Measurements from ENCODE around the gene FCSK. TPM values are rescaled to one million over a fixed set of nuclear protein-coding genes. Genes with fewer than 3 reads are reported as not detected.

FCSK gene
- total and polyA plus RNA-seq, 2 of the 13 experiments (the other 11 are each of a cell fraction or from before 2014, with no cell fraction given) = 9.1 to 19.2 TPM

DNA sequence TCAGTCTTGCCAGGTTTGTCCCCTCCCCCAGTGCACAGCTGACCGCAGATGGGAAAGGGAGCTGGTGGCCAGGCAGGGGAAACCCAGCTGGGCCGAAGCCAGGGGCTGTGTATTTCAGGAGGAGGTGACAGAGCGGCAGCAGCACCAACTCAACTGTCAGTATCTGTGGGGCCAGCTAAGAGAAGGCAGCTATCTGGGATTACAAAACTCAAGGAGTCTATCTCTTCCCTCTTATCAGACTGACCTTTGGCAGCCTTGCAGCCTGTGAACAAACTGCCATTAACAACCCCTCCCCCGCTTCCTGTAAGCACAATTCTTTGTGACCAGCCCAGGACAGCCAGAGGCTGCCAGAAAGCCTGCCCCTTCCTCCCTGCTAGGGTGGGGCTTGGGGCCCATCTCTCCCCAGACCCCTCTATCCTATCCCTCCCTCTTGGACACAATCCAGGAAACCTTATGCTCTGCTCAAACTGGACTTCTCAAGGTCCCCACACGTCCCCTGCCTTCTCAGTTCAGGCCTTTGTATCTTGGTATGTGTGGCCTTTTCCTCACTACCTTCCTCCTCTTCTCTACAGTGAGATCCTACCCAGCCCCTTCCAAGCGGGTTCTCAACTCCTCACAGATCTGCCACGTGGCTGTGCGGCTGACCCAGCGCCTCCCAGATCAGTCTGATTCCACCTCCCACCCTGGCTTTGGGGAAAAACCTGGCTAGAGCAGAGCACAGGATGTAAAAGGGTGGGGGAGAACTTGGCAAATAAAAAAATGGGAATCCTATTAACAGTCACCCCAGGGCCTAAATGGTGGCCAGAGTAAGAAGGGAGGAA, 26.0 kb upstream of the FCSK start (continued):
- TF ChIP-seq, protein P1, sequence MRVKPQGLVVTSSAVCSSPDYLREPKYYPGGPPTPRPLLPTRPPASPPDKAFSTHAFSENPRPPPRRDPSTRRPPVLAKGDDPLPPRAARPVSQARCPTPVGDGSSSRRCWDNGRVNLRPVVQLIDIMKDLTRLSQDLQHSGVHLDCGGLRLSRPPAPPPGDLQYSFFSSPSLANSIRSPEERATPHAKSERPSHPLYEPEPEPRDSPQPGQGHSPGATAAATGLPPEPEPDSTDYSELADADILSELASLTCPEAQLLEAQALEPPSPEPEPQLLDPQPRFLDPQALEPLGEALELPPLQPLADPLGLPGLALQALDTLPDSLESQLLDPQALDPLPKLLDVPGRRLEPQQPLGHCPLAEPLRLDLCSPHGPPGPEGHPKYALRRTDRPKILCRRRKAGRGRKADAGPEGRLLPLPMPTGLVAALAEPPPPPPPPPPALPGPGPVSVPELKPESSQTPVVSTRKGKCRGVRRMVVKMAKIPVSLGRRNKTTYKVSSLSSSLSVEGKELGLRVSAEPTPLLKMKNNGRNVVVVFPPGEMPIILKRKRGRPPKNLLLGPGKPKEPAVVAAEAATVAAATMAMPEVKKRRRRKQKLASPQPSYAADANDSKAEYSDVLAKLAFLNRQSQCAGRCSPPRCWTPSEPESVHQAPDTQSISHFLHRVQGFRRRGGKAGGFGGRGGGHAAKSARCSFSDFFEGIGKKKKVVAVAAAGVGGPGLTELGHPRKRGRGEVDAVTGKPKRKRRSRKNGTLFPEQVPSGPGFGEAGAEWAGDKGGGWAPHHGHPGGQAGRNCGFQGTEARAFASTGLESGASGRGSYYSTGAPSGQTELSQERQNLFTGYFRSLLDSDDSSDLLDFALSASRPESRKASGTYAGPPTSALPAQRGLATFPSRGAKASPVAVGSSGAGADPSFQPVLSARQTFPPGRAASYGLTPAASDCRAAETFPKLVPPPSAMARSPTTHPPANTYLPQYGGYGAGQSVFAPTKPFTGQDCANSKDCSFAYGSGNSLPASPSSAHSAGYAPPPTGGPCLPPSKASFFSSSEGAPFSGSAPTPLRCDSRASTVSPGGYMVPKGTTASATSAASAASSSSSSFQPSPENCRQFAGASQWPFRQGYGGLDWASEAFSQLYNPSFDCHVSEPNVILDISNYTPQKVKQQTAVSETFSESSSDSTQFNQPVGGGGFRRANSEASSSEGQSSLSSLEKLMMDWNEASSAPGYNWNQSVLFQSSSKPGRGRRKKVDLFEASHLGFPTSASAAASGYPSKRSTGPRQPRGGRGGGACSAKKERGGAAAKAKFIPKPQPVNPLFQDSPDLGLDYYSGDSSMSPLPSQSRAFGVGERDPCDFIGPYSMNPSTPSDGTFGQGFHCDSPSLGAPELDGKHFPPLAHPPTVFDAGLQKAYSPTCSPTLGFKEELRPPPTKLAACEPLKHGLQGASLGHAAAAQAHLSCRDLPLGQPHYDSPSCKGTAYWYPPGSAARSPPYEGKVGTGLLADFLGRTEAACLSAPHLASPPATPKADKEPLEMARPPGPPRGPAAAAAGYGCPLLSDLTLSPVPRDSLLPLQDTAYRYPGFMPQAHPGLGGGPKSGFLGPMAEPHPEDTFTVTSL (CRISPR knock-in tag; IDR thresholded peaks at IDR 0.05; ENCODE audit: borderline replicate concordance) = peak; percentile 90
- TF ChIP-seq PHF20 (CRISPR knock-in tag; IDR thresholded peaks at IDR 0.05) (peak; percentile 54), BCL6 (CRISPR knock-in tag; IDR thresholded peaks at IDR 0.05) (peak; percentile 88), SNAI1 (CRISPR knock-in tag; IDR thresholded peaks at IDR 0.05; ENCODE audit: borderline replicate concordance) (no peak), PAF1 (CRISPR knock-in tag; IDR thresholded peaks at IDR 0.05) (no peak), ZNF850 (CRISPR knock-in tag; conservative IDR thresholded peaks at IDR 0.05) (peak; percentile 20; the same call in 1 of the 2 replicates), ELF4 (CRISPR knock-in tag; IDR thresholded peaks at IDR 0.05; ENCODE audit: borderline replicate concordance) (peak; percentile 78; the same call in 1 of the 2 replicates), SUZ12 (IDR thresholded peaks at IDR 0.05; ENCODE audit: low read depth, low read length) (no peak), FOSL2 (CRISPR knock-in tag; IDR thresholded peaks at IDR 0.05) (peak; percentile 70; the same call in 1 of the 2 replicates), RBM39 (IDR thresholded peaks at IDR 0.05; ENCODE audit: low read depth, low read length, poor library complexity, severe bottlenecking) (peak; percentile 97), HMGA1 (CRISPR knock-in tag; conservative IDR thresholded peaks at IDR 0.05) (no peak), ZNF660 (CRISPR knock-in tag; IDR thresholded peaks at IDR 0.05; ENCODE audit: borderline replicate concordance, low read depth) (no peak), RAD51 (IDR thresholded peaks at IDR 0.05; ENCODE audit: borderline replicate concordance) (no peak), EZH2 (conservative IDR thresholded peaks at IDR 0.05; ENCODE audit: low read depth, low read length) (no peak), PCBP1 (IDR thresholded peaks at IDR 0.05; ENCODE audit: borderline replicate concordance, low read depth, low read length) (0 out of 2 replicates have a peak, but pooled peaks have one; percentile 55), HMG20B (CRISPR knock-in tag; conservative IDR thresholded peaks at IDR 0.05) (peak; percentile 76; the same call in 1 of the 2 replicates)
- TF ChIP-seq, protein P2, sequence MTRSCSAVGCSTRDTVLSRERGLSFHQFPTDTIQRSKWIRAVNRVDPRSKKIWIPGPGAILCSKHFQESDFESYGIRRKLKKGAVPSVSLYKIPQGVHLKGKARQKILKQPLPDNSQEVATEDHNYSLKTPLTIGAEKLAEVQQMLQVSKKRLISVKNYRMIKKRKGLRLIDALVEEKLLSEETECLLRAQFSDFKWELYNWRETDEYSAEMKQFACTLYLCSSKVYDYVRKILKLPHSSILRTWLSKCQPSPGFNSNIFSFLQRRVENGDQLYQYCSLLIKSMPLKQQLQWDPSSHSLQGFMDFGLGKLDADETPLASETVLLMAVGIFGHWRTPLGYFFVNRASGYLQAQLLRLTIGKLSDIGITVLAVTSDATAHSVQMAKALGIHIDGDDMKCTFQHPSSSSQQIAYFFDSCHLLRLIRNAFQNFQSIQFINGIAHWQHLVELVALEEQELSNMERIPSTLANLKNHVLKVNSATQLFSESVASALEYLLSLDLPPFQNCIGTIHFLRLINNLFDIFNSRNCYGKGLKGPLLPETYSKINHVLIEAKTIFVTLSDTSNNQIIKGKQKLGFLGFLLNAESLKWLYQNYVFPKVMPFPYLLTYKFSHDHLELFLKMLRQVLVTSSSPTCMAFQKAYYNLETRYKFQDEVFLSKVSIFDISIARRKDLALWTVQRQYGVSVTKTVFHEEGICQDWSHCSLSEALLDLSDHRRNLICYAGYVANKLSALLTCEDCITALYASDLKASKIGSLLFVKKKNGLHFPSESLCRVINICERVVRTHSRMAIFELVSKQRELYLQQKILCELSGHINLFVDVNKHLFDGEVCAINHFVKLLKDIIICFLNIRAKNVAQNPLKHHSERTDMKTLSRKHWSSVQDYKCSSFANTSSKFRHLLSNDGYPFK (CRISPR knock-in tag; IDR thresholded peaks at IDR 0.05; ENCODE audit: borderline replicate concordance) = peak; percentile 56; the same call in 1 of the 2 replicates
- TF ChIP-seq, protein P3, sequence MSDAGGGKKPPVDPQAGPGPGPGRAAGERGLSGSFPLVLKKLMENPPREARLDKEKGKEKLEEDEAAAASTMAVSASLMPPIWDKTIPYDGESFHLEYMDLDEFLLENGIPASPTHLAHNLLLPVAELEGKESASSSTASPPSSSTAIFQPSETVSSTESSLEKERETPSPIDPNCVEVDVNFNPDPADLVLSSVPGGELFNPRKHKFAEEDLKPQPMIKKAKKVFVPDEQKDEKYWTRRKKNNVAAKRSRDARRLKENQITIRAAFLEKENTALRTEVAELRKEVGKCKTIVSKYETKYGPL (CRISPR knock-in tag; IDR thresholded peaks at IDR 0.05) = no peak
- TF ChIP-seq, protein P4, sequence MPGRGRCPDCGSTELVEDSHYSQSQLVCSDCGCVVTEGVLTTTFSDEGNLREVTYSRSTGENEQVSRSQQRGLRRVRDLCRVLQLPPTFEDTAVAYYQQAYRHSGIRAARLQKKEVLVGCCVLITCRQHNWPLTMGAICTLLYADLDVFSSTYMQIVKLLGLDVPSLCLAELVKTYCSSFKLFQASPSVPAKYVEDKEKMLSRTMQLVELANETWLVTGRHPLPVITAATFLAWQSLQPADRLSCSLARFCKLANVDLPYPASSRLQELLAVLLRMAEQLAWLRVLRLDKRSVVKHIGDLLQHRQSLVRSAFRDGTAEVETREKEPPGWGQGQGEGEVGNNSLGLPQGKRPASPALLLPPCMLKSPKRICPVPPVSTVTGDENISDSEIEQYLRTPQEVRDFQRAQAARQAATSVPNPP (CRISPR knock-in tag; IDR thresholded peaks at IDR 0.05) = peak; percentile 92

All from HepG2 (cell line).